NT2/D1 (cell line): ENCODE results near the gene ZNF197.

ENCODE experiments used
- SUZ12 ChIP-seq: IDR thresholded peaks from 2 replicates; pipeline ENCODE4 v1.6.1; 2011; ENCODE audit not compliant: insufficient read length, insufficient read depth; ENCODE audit errors: extremely low read depth
- YY1 ChIP-seq: IDR thresholded peaks from 2 replicates; pipeline ENCODE4 v1.6.1; 2011; ENCODE audit not compliant: insufficient read length, insufficient read depth
- ZNF274 ChIP-seq: IDR thresholded peaks from 2 replicates; pipeline ENCODE4 v1.6.1; 2011; ENCODE audit warnings: mild to moderate bottlenecking, low read depth, low read length

DNA sequence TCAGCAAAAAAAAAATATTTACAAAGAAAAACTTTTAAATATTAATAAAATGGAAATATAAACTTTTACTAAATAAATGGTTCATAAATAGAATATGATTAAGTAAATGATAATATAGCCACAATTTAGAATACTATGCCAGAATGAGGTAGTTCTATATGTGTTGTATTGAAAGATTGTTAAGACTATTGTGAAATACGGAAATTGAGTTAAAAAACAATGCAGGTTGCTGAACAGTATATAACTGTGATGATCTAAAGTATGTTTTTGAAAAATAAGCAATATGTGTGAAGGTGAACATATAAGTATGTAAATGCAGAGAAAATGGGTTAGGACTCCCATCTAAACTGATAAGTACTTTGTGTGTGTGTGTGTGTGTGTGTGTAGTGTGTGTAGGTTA, 24.9 kb downstream of the ZNF197 start:
- TF ChIP-seq SUZ12 (no peak), YY1 (no peak), ZNF274 (no peak)
